HepG2 (cell line): ENCODE measurements around the gene SCP2. TPM values are rescaled to one million over a fixed set of nuclear protein-coding genes. Genes with fewer than 3 reads are reported as not detected.
"Not testable (repeated sequence)": the region's sequence is repeated elsewhere in the genome, so short reads cannot be mapped to it uniquely, and the experiment has no call there.

Experiments
- ATAC-seq: fragments of 200-7000 bp; cut with Tn5 transposase; 3 replicates; pipeline ENCODE4 v1.9.1; 2020; ENCODE audit warnings: mild to moderate bottlenecking, moderate library complexity
- BruUV-seq: library from RNA; stranded (reverse); fragments of 400-500 nt; replicated peaks from 2 replicates; lab custom pipeline; 2021; lab: Mats Ljungman, UMichigan
- CTCF ChIA-PET: fragments of 300-600 bp; formaldehyde crosslinking; extraction: SDS; loops from one replicate; lab custom pipeline; 2021; ENCODE audit warnings: low total read pairs, inconsistent platforms, low intra/inter-chr PET ratio; lab: Yijun Ruan, JAX
- POLR2A ChIA-PET: fragments of 350-600 bp; sonication (Branson Sonifier 250); formaldehyde crosslinking; loops from one replicate; lab custom pipeline; 2020; ENCODE audit warnings: antibody characterized with exemption, inconsistent platforms; lab: Yijun Ruan, JAX
- DNase-seq: peaks from one replicate; pipeline ENCODE4 v3.0.0-alpha.2; 2015; ENCODE audit warnings: low spot score
- FAIRE-seq: peaks from 3 replicates; lab custom pipeline; 2011; peaks lifted over from hg19 to GRCh38; lab: Jason Lieb, UNC
- H2AFZ ChIP-seq: one replicate; pipeline ENCODE4 v1.6.1; 2011; ENCODE audit warnings: low read length, inconsistent platforms
- H3K27ac ChIP-seq: fragments of 300-600 bp; 3 replicates; pipeline ENCODE4 v1.8.0; 2011; ENCODE audit warnings: mixed run types, mild to moderate bottlenecking, mixed read lengths, low read length, inconsistent platforms; ENCODE audit not compliant: insufficient read depth; ENCODE audit errors: extremely low read length
- H3K27me3 ChIP-seq, 2 experiments: fragments of 200-600 bp in 1 of 2; 2 replicates in 1 of 2; 3 replicates in 1 of 2; pipeline versions ENCODE4 v1.6.0 to v1.8.0; 2011; ENCODE audit warnings: low read length in 2 of 2, mild to moderate bottlenecking in 2 of 2, moderate library complexity in 2 of 2, inconsistent platforms in 1 of 2; ENCODE audit not compliant: insufficient read depth in 2 of 2, control insufficient read depth in 1 of 2
- H3K36me3 ChIP-seq, 2 experiments: fragments of 200-600 bp in 1 of 2; replicated peaks in 1 of 2; 2 replicates in 1 of 2; 3 replicates in 1 of 2; pipeline versions ENCODE4 v1.5.1 to v1.8.0; 2011; ENCODE audit warnings: low read length in 2 of 2, inconsistent platforms in 1 of 2; ENCODE audit not compliant: insufficient read depth in 2 of 2, control insufficient read depth in 1 of 2
- H3K4me1 ChIP-seq: 2 replicates; pipeline ENCODE4 v1.5.1; 2012; ENCODE audit warnings: low read length, inconsistent platforms; ENCODE audit not compliant: insufficient read depth
- H3K4me2 ChIP-seq: 2 replicates; pipeline ENCODE4 v1.6.0; 2011; ENCODE audit warnings: low read depth, low read length, inconsistent platforms
- H3K4me3 ChIP-seq, 3 experiments: fragments of 200-600 bp in 1 of 3; sonication (generic), shearing (Covaris generic) in 1 of 3; replicated peaks in 1 of 3; 2 replicates each; pipeline ENCODE4 v1.5.1; 2011 to 2016; ENCODE audit warnings: low read length in 3 of 3, inconsistent platforms in 2 of 3, low read depth in 2 of 3, mild to moderate bottlenecking in 2 of 3, control low read depth in 1 of 3, mixed read lengths in 1 of 3; ENCODE audit not compliant: insufficient read depth in 1 of 3
- H3K79me2 ChIP-seq: one replicate; pipeline ENCODE4 v1.6.1; 2011; ENCODE audit warnings: low read length, inconsistent platforms; ENCODE audit not compliant: insufficient read depth
- H3K9ac ChIP-seq: 2 replicates; pipeline ENCODE4 v1.6.0; 2011; ENCODE audit warnings: mild to moderate bottlenecking, low read depth, low read length, inconsistent platforms; ENCODE audit not compliant: insufficient read depth
- H3K9me3 ChIP-seq: 2 replicates; pipeline ENCODE4 v1.5.1; 2012; ENCODE audit warnings: mild to moderate bottlenecking, low read length
- H4K20me1 ChIP-seq: 2 replicates; pipeline ENCODE4 v1.6.0; 2011; ENCODE audit warnings: inconsistent platforms, mild to moderate bottlenecking, low read length, moderate library complexity; ENCODE audit not compliant: insufficient read depth
- HNRNPLL ChIP-seq: fragments of 200-400 bp; formaldehyde crosslinking; IDR thresholded peaks from 2 replicates; pipeline ENCODE4 v1.6.1; 2017; ENCODE audit warnings: mild to moderate bottlenecking, low read depth, low read length; ENCODE audit not compliant: poor library complexity, severe bottlenecking
- JUND ChIP-seq: sonication (generic); formaldehyde crosslinking; IDR thresholded peaks from 2 replicates; pipeline ENCODE4 v1.8.0; 2022; ENCODE audit warnings: mild to moderate bottlenecking, missing genetic modification reagents
- WGBS: methylation state at CpG from one replicate; pipeline ENCODE4 v1.1.6; 2017; ENCODE audit warnings: low lambda C conversion rate; 5-methylcytosine and 5-hydroxymethylcytosine counted together
- in situ Hi-C: cut with HindIII; loops from 2 replicates; pipeline ENCODE4 v1.10.0; 2017; ENCODE audit warnings: low pct_unique_long_range_greater_than_20kb; ENCODE audit not compliant: extremely low pct_ligation_motif_present
- intact Hi-C: fragments of 100-400 bp; cut with micrococcal nuclease; formaldehyde crosslinking; loops from one replicate; pipeline ENCODE4 v1.10.0; 2022; ENCODE audit not compliant: unreplicated experiment
- polyA plus RNA-seq, 8 experiments: library from polyadenylated mRNA; depleted of rRNA in 3 of 8; stranded (reverse) in 7 of 8; unstranded in 1 of 8; fragments of >200 nt; fragmentation: Illumina TruSeq in 4 of 8; extraction: Trizol in 4 of 8; gene quantifications; 2 replicates each; pipeline versions ENCODE4 v1.2.1 to v1.2.3, GENCODE V29; 2011 to 2016; ENCODE audit warnings: low read depth in 4 of 8, missing spikeins in 1 of 8, mixed read lengths in 1 of 8; ENCODE audit not compliant: insufficient read depth in 1 of 8
- total RNA-seq, 5 experiments: library from RNA; depleted of rRNA; stranded (reverse); fragments of >200 nt; fragmentation: Illumina TruSeq; extraction: Trizol; gene quantifications; 2 replicates each; pipeline ENCODE4 v1.2.3, GENCODE V29; 2016; ENCODE audit warnings: low read depth in 1 of 5
- TF ChIP-seq, protein P1 (sequence below): sonication (generic); formaldehyde crosslinking; IDR thresholded peaks from 2 replicates; pipeline ENCODE4 v1.9.0; 2021; ENCODE audit warnings: missing genetic modification reagents, borderline replicate concordance

Gene SCP2
- total and polyA plus RNA-seq, 2 of the 13 experiments (the other 11 are each of a cell fraction or from before 2014, with no cell fraction given) = 59.0 to 133 TPM

DNA sequence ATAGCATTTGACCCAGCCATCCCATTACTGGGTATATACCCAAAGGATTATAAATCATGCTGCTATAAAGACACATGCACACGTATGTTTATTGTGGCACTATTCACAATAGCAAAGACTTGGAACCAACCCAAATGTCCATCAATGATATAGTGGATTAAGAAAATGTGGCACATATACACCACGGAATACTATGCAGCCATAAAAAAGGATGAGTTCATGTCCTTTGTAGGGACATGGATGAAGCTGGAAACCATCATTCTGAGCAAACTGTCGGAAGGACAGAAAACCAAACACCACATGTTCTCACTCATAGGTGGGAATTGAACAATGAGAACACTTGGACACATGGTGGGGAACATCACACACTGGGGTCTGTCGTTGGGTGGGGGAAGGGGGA lies 83.2 kb downstream of the SCP2 start:
- H4K20me1 ChIP-seq, H3K9me3 ChIP-seq, H3K4me2 ChIP-seq, CTCF ChIA-PET, H2AFZ ChIP-seq, FAIRE-seq, H3K4me1 ChIP-seq, in situ Hi-C loops, ATAC-seq, intact Hi-C loops, H3K79me2 ChIP-seq, BruUV-seq, DNase-seq, H3K27me3 ChIP-seq, H3K36me3 ChIP-seq, H3K9ac ChIP-seq, POLR2A ChIA-PET, H3K27ac ChIP-seq, H3K4me3 ChIP-seq: not testable (repeated sequence)
- 94% methylated on average over 4 of the region's 4 CpGs for WGBS

DNA sequence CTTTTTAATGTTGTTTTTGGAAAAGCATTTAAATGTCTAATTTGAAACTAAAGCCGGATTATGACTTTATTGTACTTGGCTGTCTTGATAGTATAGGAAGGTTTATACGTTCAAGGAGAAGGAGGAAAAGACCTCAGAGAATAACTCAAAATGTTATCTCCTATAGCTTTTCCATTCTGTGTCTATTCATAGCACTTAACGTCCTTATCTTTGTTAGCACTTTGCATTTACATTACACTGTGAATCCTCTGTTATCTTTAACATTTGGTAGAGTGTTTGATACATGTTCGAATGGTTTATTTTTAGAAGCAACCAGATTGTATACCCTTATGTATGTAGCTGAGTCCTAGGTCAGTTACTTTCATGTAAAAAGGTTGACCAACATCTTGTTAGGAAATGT lies 84.1 kb downstream of the SCP2 start:
- no peak overlapping the region for H3K27ac ChIP-seq
- no peaks in the 10 kb centered on the region for H3K36me3 ChIP-seq
- H3K4me3 ChIP-seq = no peak overlapping the region
- BruUV-seq = no TSS peak
- intact Hi-C loops = no loop called here
- FAIRE-seq (no peak), DNase-seq (no peak), ATAC-seq (no peak)
- no peak overlapping the region for H3K4me2 ChIP-seq
- H3K79me2 ChIP-seq = peaks cover 11% of the 10 kb centered on the region
- CTCF ChIA-PET = no interaction called here
- TF ChIP-seq HNRNPLL (no peak), JUND (CRISPR knock-in tag) (no peak)
- TF ChIP-seq, protein P1, sequence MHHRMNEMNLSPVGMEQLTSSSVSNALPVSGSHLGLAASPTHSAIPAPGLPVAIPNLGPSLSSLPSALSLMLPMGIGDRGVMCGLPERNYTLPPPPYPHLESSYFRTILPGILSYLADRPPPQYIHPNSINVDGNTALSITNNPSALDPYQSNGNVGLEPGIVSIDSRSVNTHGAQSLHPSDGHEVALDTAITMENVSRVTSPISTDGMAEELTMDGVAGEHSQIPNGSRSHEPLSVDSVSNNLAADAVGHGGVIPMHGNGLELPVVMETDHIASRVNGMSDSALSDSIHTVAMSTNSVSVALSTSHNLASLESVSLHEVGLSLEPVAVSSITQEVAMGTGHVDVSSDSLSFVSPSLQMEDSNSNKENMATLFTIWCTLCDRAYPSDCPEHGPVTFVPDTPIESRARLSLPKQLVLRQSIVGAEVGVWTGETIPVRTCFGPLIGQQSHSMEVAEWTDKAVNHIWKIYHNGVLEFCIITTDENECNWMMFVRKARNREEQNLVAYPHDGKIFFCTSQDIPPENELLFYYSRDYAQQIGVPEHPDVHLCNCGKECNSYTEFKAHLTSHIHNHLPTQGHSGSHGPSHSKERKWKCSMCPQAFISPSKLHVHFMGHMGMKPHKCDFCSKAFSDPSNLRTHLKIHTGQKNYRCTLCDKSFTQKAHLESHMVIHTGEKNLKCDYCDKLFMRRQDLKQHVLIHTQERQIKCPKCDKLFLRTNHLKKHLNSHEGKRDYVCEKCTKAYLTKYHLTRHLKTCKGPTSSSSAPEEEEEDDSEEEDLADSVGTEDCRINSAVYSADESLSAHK = no peak
- H4K20me1 ChIP-seq = no peaks in the 10 kb centered on the region
- H3K9me3 ChIP-seq = no peaks in the 10 kb centered on the region
- H3K9ac ChIP-seq = no peak overlapping the region
- H3K4me1 ChIP-seq = peaks cover 13% of the 10 kb centered on the region
- no peak overlapping the region for H2AFZ ChIP-seq
- POLR2A ChIA-PET = no interaction called here
- no peaks in the 10 kb centered on the region; a peak in 1 of 5 replicates for H3K27me3 ChIP-seq
- in situ Hi-C loops = no loop called here
- 79% methylated on average over 4 of the region's 4 CpGs for WGBS
